Keratinocyte (primary cell): Measurements from ENCODE around the gene ZNF407.

Experiments used
- CTCF ChIP-seq, 3 experiments: IDR thresholded peaks in 1 of 3; conservative IDR thresholded peaks in 1 of 3; optimal IDR thresholded peaks in 1 of 3; 2 replicates in 2 of 3; 3 replicates in 1 of 3; pipeline versions ENCODE3 to v1.5.1; 2011; ENCODE audit warnings: low read length in 3 of 3, mild to moderate bottlenecking in 3 of 3, moderate library complexity in 2 of 3, control low read depth in 1 of 3, inconsistent platforms in 1 of 3; ENCODE audit not compliant: insufficient read depth in 2 of 3; ENCODE audit errors: extremely low read depth in 1 of 3
- EZH2 ChIP-seq: IDR thresholded peaks from one replicate; pipeline ENCODE4 v1.6.1; 2012; ENCODE audit warnings: inconsistent platforms, mild to moderate bottlenecking, low read length, moderate library complexity

GRCh38 chr18:75045272-75045671 is 447.6 kb downstream of the ZNF407 start:
- TF ChIP-seq CTCF (optimal IDR thresholded peaks at IDR 0.05 in 1 of 3, IDR thresholded peaks at IDR 0.05 in 1 of 3, conservative IDR thresholded peaks at IDR 0.05 in 1 of 3; ENCODE audit: extremely low read depth in 1 of 3, insufficient read depth in 2 of 3, low read length in 3 of 3) (no peak), EZH2 (no peak)
